GM12878 (cell line): ENCODE measurements around the gene RGS14. TPM values are rescaled to one million over a fixed set of nuclear protein-coding genes. Genes with fewer than 3 reads are reported as not detected.
A peak's percentile ranks its signal among the peaks of the same experiment; 100 is the strongest.

Source experiments
- ATAC-seq: fragments of 200-7000 bp; cut with Tn5 transposase; 3 replicates; pipeline ENCODE4 v1.9.1; 2020; ENCODE audit warnings: mild to moderate bottlenecking, moderate library complexity
- BruUV-seq: library from RNA; stranded (reverse); fragments of 400-500 nt; replicated peaks from 2 replicates; lab custom pipeline; 2021; lab: Mats Ljungman, UMichigan
- CTCF ChIA-PET: fragments of 300-600 bp; sonication (Branson Sonifier 250); formaldehyde crosslinking; extraction: SDS; loops from one replicate; lab custom pipeline; 2021; ENCODE audit warnings: inconsistent platforms; lab: Yijun Ruan, JAX
- POLR2A ChIA-PET: fragments of 350-600 bp; formaldehyde crosslinking; extraction: SDS; loops from one replicate; lab custom pipeline; 2021; ENCODE audit warnings: inconsistent platforms; lab: Charles Lee
- RAD21 ChIA-PET: fragments of 300-600 bp; sonication (Branson Sonifier 250); formaldehyde crosslinking; loops from one replicate; lab custom pipeline; 2023; ENCODE audit warnings: antibody characterized with exemption; ENCODE audit not compliant: unreplicated experiment; lab: Charles Lee
- SMC1A ChIA-PET: fragments of 300-600 bp; sonication (Branson Sonifier 250); formaldehyde crosslinking; loops from one replicate; lab custom pipeline; 2023; ENCODE audit not compliant: unreplicated experiment, uncharacterized antibody; lab: Charles Lee
- DNase-seq: peaks from one replicate; pipeline ENCODE4 v3.0.0-alpha.2; 2011; ENCODE audit warnings: low read depth, low spot score
- FAIRE-seq: peaks from 3 replicates; lab custom pipeline; 2011; peaks lifted over from hg19 to GRCh38; lab: Jason Lieb, UNC
- H2AFZ ChIP-seq: 2 replicates; pipeline ENCODE4 v1.6.0; 2011; ENCODE audit warnings: low read depth, low read length, control low read depth; ENCODE audit not compliant: control insufficient read depth
- H3K27ac ChIP-seq: 2 replicates; pipeline ENCODE4 v1.5.1; 2011; ENCODE audit warnings: control low read depth; ENCODE audit not compliant: control insufficient read depth, insufficient read depth
- H3K27me3 ChIP-seq, 2 experiments: replicated peaks in 1 of 2; 2 replicates each; pipeline versions ENCODE4 v1.6.0 to v1.6.1; 2011; ENCODE audit warnings: low read length in 1 of 2; ENCODE audit not compliant: control insufficient read depth in 2 of 2, insufficient read depth in 2 of 2
- H3K36me3 ChIP-seq, 2 experiments: 2 replicates each; pipeline ENCODE4 v1.5.1; 2011; ENCODE audit warnings: low read length in 1 of 2; ENCODE audit not compliant: control insufficient read depth in 2 of 2, insufficient read depth in 2 of 2
- H3K4me1 ChIP-seq: 2 replicates; pipeline ENCODE4 v1.6.1; 2011; ENCODE audit warnings: mild to moderate bottlenecking, low read length, moderate library complexity, mixed read lengths; ENCODE audit not compliant: control insufficient read depth, insufficient read depth
- H3K4me2 ChIP-seq: 2 replicates; pipeline ENCODE4 v1.6.0; 2011; ENCODE audit warnings: control low read depth; ENCODE audit not compliant: control insufficient read depth, insufficient read depth
- H3K4me3 ChIP-seq: fragments of 200-600 bp; sonication (generic); 2 replicates; pipeline ENCODE4 v1.5.1; 2016
- H3K79me2 ChIP-seq: 2 replicates; pipeline ENCODE4 v1.6.0; 2011; ENCODE audit warnings: low read length; ENCODE audit not compliant: control insufficient read depth, insufficient read depth
- H3K9ac ChIP-seq: 2 replicates; pipeline ENCODE4 v1.8.0; 2011; ENCODE audit warnings: low read length, control low read depth, mixed read lengths; ENCODE audit not compliant: control insufficient read depth, insufficient read depth
- H3K9me3 ChIP-seq: replicated peaks from 3 replicates; pipeline ENCODE4 v1.5.1; 2011; ENCODE audit warnings: mild to moderate bottlenecking, low read length; ENCODE audit not compliant: control insufficient read depth, insufficient read depth
- H4K20me1 ChIP-seq: 2 replicates; pipeline ENCODE4 v1.6.0; 2011; ENCODE audit not compliant: control insufficient read depth, insufficient read depth
- BACH1 ChIP-seq: fragments of 450-650 bp; IDR thresholded peaks from 2 replicates; pipeline ENCODE4 v1.6.1; 2017; ENCODE audit warnings: mild to moderate bottlenecking, borderline replicate concordance
- BRCA1 ChIP-seq: IDR thresholded peaks from 2 replicates; pipeline ENCODE4 v1.6.1; 2011; ENCODE audit warnings: low read depth, low read length, improper control_type of control experiment
- CEBPB ChIP-seq, 2 experiments: fragments of 150-350 bp in 1 of 2; IDR thresholded peaks; 2 replicates each; pipeline ENCODE4 v1.6.1; 2012 to 2014; ENCODE audit warnings: low read depth in 2 of 2, low read length in 2 of 2, borderline replicate concordance in 1 of 2, inconsistent platforms in 1 of 2
- FOXK2 ChIP-seq: fragments of 450-650 bp; IDR thresholded peaks from 2 replicates; pipeline ENCODE4 v1.6.1; 2017; ENCODE audit warnings: mild to moderate bottlenecking, moderate library complexity
- JUNB ChIP-seq: IDR thresholded peaks from 2 replicates; pipeline ENCODE4 v1.6.1; 2016; ENCODE audit warnings: antibody characterized with exemption, mild to moderate bottlenecking
- KAT2A ChIP-seq: conservative IDR thresholded peaks from 2 replicates; pipeline ENCODE4 v1.6.1; 2011; ENCODE audit warnings: low read depth, low read length; ENCODE audit not compliant: control insufficient read depth
- MYC ChIP-seq: IDR thresholded peaks from 2 replicates; pipeline ENCODE4 v1.6.1; 2011; ENCODE audit warnings: mild to moderate bottlenecking, low read length, moderate library complexity, inconsistent platforms; ENCODE audit not compliant: insufficient read depth, insufficient replicate concordance, insufficient read length, severe bottlenecking
- NRF1 ChIP-seq: conservative IDR thresholded peaks from 2 replicates; pipeline ENCODE4 v1.6.1; 2011; ENCODE audit warnings: mild to moderate bottlenecking, low read depth, low read length, improper control_type of control experiment
- PAX5 ChIP-seq: IDR thresholded peaks from 2 replicates; pipeline ENCODE4 v1.6.1; 2011; ENCODE audit warnings: low read depth, low read length, borderline replicate concordance
- PML ChIP-seq: IDR thresholded peaks from 2 replicates; pipeline ENCODE4 v1.6.1; 2012; ENCODE audit warnings: low read length, inconsistent platforms
- POLR2AphosphoS5 ChIP-seq: IDR thresholded peaks from 2 replicates; pipeline ENCODE4 v1.6.1; 2011; ENCODE audit warnings: mild to moderate bottlenecking, low read length, inconsistent platforms
- SIX5 ChIP-seq: IDR thresholded peaks from 2 replicates; pipeline ENCODE4 v1.6.1; 2011; ENCODE audit warnings: mild to moderate bottlenecking, low read depth, low read length, moderate library complexity; ENCODE audit not compliant: severe bottlenecking
- STAT3 ChIP-seq: IDR thresholded peaks from 2 replicates; pipeline ENCODE4 v1.6.1; 2011; ENCODE audit warnings: low read depth, low read length, improper control_type of control experiment
- TBL1XR1 ChIP-seq: IDR thresholded peaks from 2 replicates; pipeline ENCODE4 v1.6.1; 2012; ENCODE audit warnings: low read depth, low read length, improper control_type of control experiment
- TCF12 ChIP-seq: IDR thresholded peaks from 2 replicates; pipeline ENCODE4 v1.6.1; 2011; ENCODE audit warnings: low read depth, mild to moderate bottlenecking, low read length
- YY1 ChIP-seq: IDR thresholded peaks from 2 replicates; pipeline ENCODE4 v1.6.1; 2011; ENCODE audit warnings: low read depth, mild to moderate bottlenecking, low read length
- WGBS: methylation state at CpG from one replicate; pipeline ENCODE4 v1.1.6; 2016; ENCODE audit warnings: low lambda C conversion rate; ENCODE audit not compliant: insufficient replicate concordance, insufficient coverage; ENCODE audit errors: missing lambda C conversion rate; 5-methylcytosine and 5-hydroxymethylcytosine counted together
- in situ Hi-C: fragments of 300-500 bp; cut with MboI; formaldehyde crosslinking; loops from 9 replicates; pipeline ENCODE4 v1.14.3; 2018; ENCODE audit warnings: mixed read lengths
- intact Hi-C: fragments of 100-400 bp; cut with micrococcal nuclease; formaldehyde crosslinking; loops from one replicate; pipeline ENCODE4 v1.14.2; 2022; ENCODE audit not compliant: unreplicated experiment
- polyA plus RNA-seq, 11 experiments: library from polyadenylated mRNA; depleted of rRNA in 4 of 11; unstranded in 6 of 11; stranded (reverse) in 5 of 11; fragments of >200 nt; fragmentation: Nextera tagmentation in 4 of 11; fragmentation: Illumina TruSeq in 1 of 11; extraction: Ambion mirVana in 4 of 11; extraction: Trizol in 1 of 11; gene quantifications; 1 replicate in 1 of 11; 2 replicates in 10 of 11; pipeline versions ENCODE4 v1.2.1 to v1.2.3, GENCODE V29; 2011 to 2016; ENCODE audit warnings: inconsistent platforms in 2 of 11, missing spikeins in 2 of 11, low read depth in 1 of 11
- total RNA-seq, 4 experiments: library from RNA; depleted of rRNA in 3 of 4; stranded (reverse); fragments of >200 nt in 3 of 4; fragmentation: Illumina TruSeq in 1 of 4; extraction: Trizol in 1 of 4; gene quantifications; 2 replicates each; pipeline versions ENCODE4 v1.2.1 to v1.2.3, GENCODE V29; 2013 to 2021
- TF ChIP-seq, protein P1 (sequence below), 3 experiments: IDR thresholded peaks in 2 of 3; conservative IDR thresholded peaks in 1 of 3; 2 replicates each; pipeline ENCODE4 v1.5.1; 2011; ENCODE audit warnings: low read depth in 3 of 3, low read length in 3 of 3, mild to moderate bottlenecking in 3 of 3, control low read depth in 2 of 3, moderate library complexity in 2 of 3, inconsistent platforms in 1 of 3, mixed read lengths in 1 of 3; ENCODE audit not compliant: control insufficient read depth in 2 of 3, insufficient read depth in 1 of 3; ENCODE audit errors: extremely low read depth in 1 of 3
- TF ChIP-seq, protein P2 (sequence below): fragments of 450-650 bp; IDR thresholded peaks from 2 replicates; pipeline ENCODE4 v1.6.1; 2016; ENCODE audit warnings: mild to moderate bottlenecking
- TF ChIP-seq, protein P3 (sequence below): IDR thresholded peaks from 2 replicates; pipeline ENCODE4 v1.6.1; 2011; ENCODE audit warnings: low read depth, mild to moderate bottlenecking, low read length, moderate library complexity, borderline replicate concordance; ENCODE audit errors: extremely low read depth

Gene RGS14
- total and polyA plus RNA-seq, 10 of the 15 experiments (the other 5 are each of a cell fraction or from before 2014, with no cell fraction given): 0.19 to 88.7 (median 54.8) TPM

DNA sequence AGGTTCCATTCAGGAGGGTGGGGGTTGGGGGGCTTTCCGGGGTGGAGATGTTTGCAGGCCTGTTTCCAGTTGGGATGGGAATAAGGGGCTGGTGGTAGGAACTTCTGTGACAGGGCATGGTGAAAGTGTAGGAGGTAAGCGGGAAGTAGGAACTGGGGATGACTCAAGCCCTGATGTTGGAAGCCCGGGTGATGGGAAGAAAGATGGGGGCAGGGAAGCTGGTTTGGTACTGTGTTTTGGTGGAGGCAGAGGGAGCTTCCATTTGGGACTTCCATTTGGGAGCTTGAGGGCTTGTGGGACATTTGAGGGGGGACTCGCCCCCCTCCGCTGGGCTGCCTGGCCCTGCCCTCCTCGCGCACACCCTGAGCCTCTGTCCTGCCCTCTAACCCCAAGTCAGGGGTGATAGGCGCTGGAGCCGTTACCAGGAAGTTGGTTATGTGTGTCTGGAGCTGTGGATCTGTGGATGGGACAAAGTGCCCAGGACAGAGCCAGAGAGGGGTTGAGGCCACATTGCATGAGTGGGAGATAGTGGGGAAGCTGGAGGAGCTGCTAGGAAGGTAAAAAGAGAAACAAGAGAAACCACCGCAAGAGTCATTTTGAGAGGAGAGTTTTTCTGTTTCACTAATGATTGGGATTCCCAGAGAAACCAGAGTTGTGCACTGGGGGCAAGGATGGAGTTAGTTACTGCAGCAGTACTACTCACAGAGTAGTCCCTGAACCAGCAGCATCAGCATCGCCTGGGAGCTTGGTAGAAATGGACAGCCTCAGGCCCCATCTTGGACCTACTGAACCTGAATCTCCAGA is 6.6 kb downstream of the RGS14 start:
- POLR2A ChIA-PET: interaction anchor here (0.6 to 2.8 kb wide), 16 partner anchors 9 to 191 kb away, joined by 3 to 17 read pairs (median 5); partner anchors contain the start of genes GRK6, LMAN2 and PDLIM7
- Histone ChIP-seq H3K27ac (peak overlapping the region; percentile 91), H3K79me2 (peaks cover 52% of the 10 kb centered on the region), H3K4me2 (peak overlapping the region; percentile 93), H4K20me1 (no peaks in the 10 kb centered on the region), H2AFZ (no peak overlapping the region), H3K27me3 (no peaks in the 10 kb centered on the region), H3K9me3 (no peaks in the 10 kb centered on the region), H3K4me3 (peak overlapping the region; percentile 63), H3K4me1 (peaks cover 60% of the 10 kb centered on the region), H3K36me3 (peaks cover 8 to 10% of the 10 kb centered on the region in 2 experiments; a peak in 3 of 4 replicates), H3K9ac (peak overlapping the region; percentile 61)
- in situ Hi-C loops (no loop called here), intact Hi-C loops (loop anchor here (1.0 to 5.0 kb wide), 2 partner anchors 26 to 52 kb away; partner anchors contain the start of gene MXD3)
- ATAC-seq (peak; percentile 49), DNase-seq (peak; percentile 69), FAIRE-seq (peak; percentile 93)
- RAD21 ChIA-PET: interaction anchor here (1.0 to 4.4 kb wide), 8 partner anchors 10 to 83 kb away, joined by 3 to 29 read pairs (median 6); partner anchors contain the start of genes GRK6 and PRR7
- no TSS peak for BruUV-seq
- SMC1A ChIA-PET: interaction anchor here (0.8 to 3.7 kb wide), 11 partner anchors 9 to 251 kb away, joined by 3 to 32 read pairs (median 5); partner anchors contain the start of gene LMAN2
- WGBS: 8% methylated on average over 11 of the region's 11 CpGs
- CTCF ChIA-PET: interaction anchor here (0.8 to 3.7 kb wide), 11 partner anchors 8 to 251 kb away, joined by 3 to 22 read pairs (median 5); partner anchors contain the start of genes LMAN2 and PDLIM7
- TF ChIP-seq TBL1XR1 (0 out of 2 replicates have a peak, but pooled peaks have one; percentile 60), FOXK2 (no peak), PML (no peak), KAT2A (no peak), CEBPB (IDR thresholded peaks at IDR 0.05; ENCODE audit: borderline replicate concordance in 1 of 2, low read depth in 2 of 2, low read length in 2 of 2) (no peak), PAX5 (peak; percentile 53; the same call in 1 of the 2 replicates), BRCA1 (no peak), JUNB (peak; percentile 97), STAT3 (0 out of 2 replicates have a peak, but pooled peaks have one; percentile 75), YY1 (peak; percentile 70), TCF12 (peak; percentile 50; the same call in 1 of the 2 replicates), NRF1 (no peak), SIX5 (no peak), POLR2AphosphoS5 (no peak), BACH1 (no peak), MYC (no peak)
- TF ChIP-seq, protein P1, sequence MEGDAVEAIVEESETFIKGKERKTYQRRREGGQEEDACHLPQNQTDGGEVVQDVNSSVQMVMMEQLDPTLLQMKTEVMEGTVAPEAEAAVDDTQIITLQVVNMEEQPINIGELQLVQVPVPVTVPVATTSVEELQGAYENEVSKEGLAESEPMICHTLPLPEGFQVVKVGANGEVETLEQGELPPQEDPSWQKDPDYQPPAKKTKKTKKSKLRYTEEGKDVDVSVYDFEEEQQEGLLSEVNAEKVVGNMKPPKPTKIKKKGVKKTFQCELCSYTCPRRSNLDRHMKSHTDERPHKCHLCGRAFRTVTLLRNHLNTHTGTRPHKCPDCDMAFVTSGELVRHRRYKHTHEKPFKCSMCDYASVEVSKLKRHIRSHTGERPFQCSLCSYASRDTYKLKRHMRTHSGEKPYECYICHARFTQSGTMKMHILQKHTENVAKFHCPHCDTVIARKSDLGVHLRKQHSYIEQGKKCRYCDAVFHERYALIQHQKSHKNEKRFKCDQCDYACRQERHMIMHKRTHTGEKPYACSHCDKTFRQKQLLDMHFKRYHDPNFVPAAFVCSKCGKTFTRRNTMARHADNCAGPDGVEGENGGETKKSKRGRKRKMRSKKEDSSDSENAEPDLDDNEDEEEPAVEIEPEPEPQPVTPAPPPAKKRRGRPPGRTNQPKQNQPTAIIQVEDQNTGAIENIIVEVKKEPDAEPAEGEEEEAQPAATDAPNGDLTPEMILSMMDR (IDR thresholded peaks at IDR 0.05 in 2 of 3, conservative IDR thresholded peaks at IDR 0.05 in 1 of 3; ENCODE audit: control insufficient read depth in 2 of 3, extremely low read depth in 1 of 3, insufficient read depth in 1 of 3, low read depth in 3 of 3, low read length in 3 of 3): no peak
- TF ChIP-seq, protein P2, sequence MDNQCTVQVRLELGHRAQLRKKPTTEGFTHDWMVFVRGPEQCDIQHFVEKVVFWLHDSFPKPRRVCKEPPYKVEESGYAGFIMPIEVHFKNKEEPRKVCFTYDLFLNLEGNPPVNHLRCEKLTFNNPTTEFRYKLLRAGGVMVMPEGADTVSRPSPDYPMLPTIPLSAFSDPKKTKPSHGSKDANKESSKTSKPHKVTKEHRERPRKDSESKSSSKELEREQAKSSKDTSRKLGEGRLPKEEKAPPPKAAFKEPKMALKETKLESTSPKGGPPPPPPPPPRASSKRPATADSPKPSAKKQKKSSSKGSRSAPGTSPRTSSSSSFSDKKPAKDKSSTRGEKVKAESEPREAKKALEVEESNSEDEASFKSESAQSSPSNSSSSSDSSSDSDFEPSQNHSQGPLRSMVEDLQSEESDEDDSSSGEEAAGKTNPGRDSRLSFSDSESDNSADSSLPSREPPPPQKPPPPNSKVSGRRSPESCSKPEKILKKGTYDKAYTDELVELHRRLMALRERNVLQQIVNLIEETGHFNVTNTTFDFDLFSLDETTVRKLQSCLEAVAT: peak; percentile 47; the same call in 1 of the 2 replicates
- TF ChIP-seq, protein P3, sequence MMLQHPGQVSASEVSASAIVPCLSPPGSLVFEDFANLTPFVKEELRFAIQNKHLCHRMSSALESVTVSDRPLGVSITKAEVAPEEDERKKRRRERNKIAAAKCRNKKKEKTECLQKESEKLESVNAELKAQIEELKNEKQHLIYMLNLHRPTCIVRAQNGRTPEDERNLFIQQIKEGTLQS: no peak
